Uterus (tissue), 4 donors: Measurements from ENCODE around the gene RELL1. TPM values are rescaled to one million over a fixed set of nuclear protein-coding genes. Genes with fewer than 3 reads are reported as not detected.

ENCODE experiments used
- DNase-seq, 2 donors: peaks; one replicate each; pipeline ENCODE4 v3.0.0-alpha.2; 2019 to 2020
- H3K27ac ChIP-seq, 2 donors: fragments of 200-600 bp; sonication (generic); 1 replicate in 1 of 2; 2 replicates in 1 of 2; pipeline ENCODE4 v1.5.1; 2016 to 2018
- H3K27me3 ChIP-seq, 2 donors: fragments of 200-600 bp; sonication (generic); one replicate each; pipeline ENCODE4 v1.5.1; 2018 to 2019; ENCODE audit warnings: control low read depth in 1 of 2
- H3K36me3 ChIP-seq, 2 donors: fragments of 200-600 bp; sonication (generic); one replicate each; pipeline ENCODE4 v1.5.1; 2019; ENCODE audit warnings: control low read depth in 1 of 2
- H3K4me1 ChIP-seq, 2 donors: fragments of 200-600 bp; sonication (generic); one replicate each; pipeline ENCODE4 v1.5.1; 2018 to 2019; ENCODE audit warnings: control low read depth in 1 of 2
- H3K4me3 ChIP-seq, 2 donors: fragments of 200-600 bp; sonication (generic); 1 replicate in 1 of 2; 2 replicates in 1 of 2; pipeline ENCODE4 v1.5.1; 2018 to 2019; ENCODE audit warnings: mild to moderate bottlenecking in 1 of 2
- H3K9me3 ChIP-seq, 2 donors: fragments of 200-600 bp; sonication (generic); one replicate each; pipeline ENCODE4 v1.5.1; 2019; ENCODE audit warnings: control low read depth in 1 of 2
- CTCF ChIP-seq, 4 experiments: fragments of 200-600 bp in 2 of 4; fragments of 450-650 bp in 2 of 4; sonication (generic) in 2 of 4; IDR thresholded peaks; one replicate each; pipeline ENCODE4 v1.5.1; 2016 to 2019; ENCODE audit warnings: antibody characterized with exemption in 4 of 4, mild to moderate bottlenecking in 2 of 4, moderate library complexity in 1 of 4
- POLR2A ChIP-seq, 2 donors: fragments of 450-650 bp; IDR thresholded peaks; one replicate each; pipeline ENCODE4 v1.6.1; 2016; ENCODE audit warnings: antibody characterized with exemption in 2 of 2, mild to moderate bottlenecking in 1 of 2, moderate library complexity in 1 of 2
- intact Hi-C: fragments of 100-400 bp; cut with DNase I; formaldehyde crosslinking; loops from one replicate; pipeline ENCODE4 v1.15.1; 2023; ENCODE audit warnings: low total_unique reads
- total RNA-seq, 4 donors: library from RNA; depleted of rRNA in 3 of 4; stranded (reverse); fragments of >200 nt in 3 of 4; gene quantifications; one replicate each; pipeline versions ENCODE4 v1.1.0 to v1.2.4, GENCODE V29; 2014 to 2023
- donor health status: DM: yes; HTN: yes; CAD: no.

RELL1 gene
- total RNA-seq: 10 to 100 TPM; 21.2 to 64.0 (median 44.3) TPM

GRCh38 chr4:37686373-37687193, at the start of gene RELL1:
RELL1 (minus strand) TSS chr4:37686376; CDS start chr4:37686287, 89 bp downstream.
- peak in 1 of 2 donors; percentile 9 for TF ChIP-seq POLR2A (IDR thresholded peaks at IDR 0.05)
- no peak for TF ChIP-seq CTCF (IDR thresholded peaks at IDR 0.05)
- Histone ChIP-seq H3K4me1 (peaks cover 0 to 7% of the 10 kb centered on the region in 2 donors), H3K9me3 (no peaks in the 10 kb centered on the region), H3K27ac (peak within 1 kb of the TSS; percentile 94 to 97), H3K36me3 (no peaks in the 10 kb centered on the region), H3K4me3 (peak within 1 kb of the TSS; percentile 55 to 82), H3K27me3 (no peaks in the 10 kb centered on the region)
- intact Hi-C loops: no loop called here
- DNase-seq: peak; percentile 100

GRCh38 chr4:37735578-37735977, 49.4 kb upstream of the RELL1 start:
- Histone ChIP-seq H3K9me3 (no peaks in the 10 kb centered on the region), H3K4me3 (no peak overlapping the region), H3K4me1 (no peaks in the 10 kb centered on the region), H3K27me3 (no peaks in the 10 kb centered on the region), H3K36me3 (no peaks in the 10 kb centered on the region), H3K27ac (no peak overlapping the region)
- intact Hi-C loops: no loop called here
- no peak for TF ChIP-seq CTCF (IDR thresholded peaks at IDR 0.05)
- TF ChIP-seq POLR2A (IDR thresholded peaks at IDR 0.05): no peak
- DNase-seq: no peak

GRCh38 chr4:37734989-37735388, 48.8 kb upstream of the RELL1 start:
- Histone ChIP-seq H3K36me3 (no peaks in the 10 kb centered on the region), H3K9me3 (no peaks in the 10 kb centered on the region), H3K27ac (no peak overlapping the region), H3K4me1 (no peaks in the 10 kb centered on the region), H3K4me3 (no peak overlapping the region), H3K27me3 (no peaks in the 10 kb centered on the region)
- no peak for DNase-seq
- intact Hi-C loops: no loop called here
- no peak for TF ChIP-seq CTCF (IDR thresholded peaks at IDR 0.05)
- TF ChIP-seq POLR2A (IDR thresholded peaks at IDR 0.05): no peak

- intact Hi-C loops: no loop called here
- no peaks in the 10 kb centered on the region for H3K9me3 ChIP-seq
- H3K4me1 ChIP-seq: no peaks in the 10 kb centered on the region
- H3K4me3 ChIP-seq: no peak overlapping the region
- no peak for TF ChIP-seq POLR2A (IDR thresholded peaks at IDR 0.05)
- no peak for TF ChIP-seq CTCF (IDR thresholded peaks at IDR 0.05)
- no peak for DNase-seq
- H3K27me3 ChIP-seq: no peaks in the 10 kb centered on the region
- no peaks in the 10 kb centered on the region for H3K36me3 ChIP-seq
- no peak overlapping the region for H3K27ac ChIP-seq
Observed at GRCh38 chr4:37733240-37733867, 47.2 kb upstream of the RELL1 start.

- H3K4me3 ChIP-seq: no peak overlapping the region
- H3K36me3 ChIP-seq: no peaks in the 10 kb centered on the region
- H3K9me3 ChIP-seq: no peaks in the 10 kb centered on the region
- no peak for DNase-seq
- TF ChIP-seq POLR2A (IDR thresholded peaks at IDR 0.05) (no peak), CTCF (IDR thresholded peaks at IDR 0.05) (no peak)
- H3K4me1 ChIP-seq: no peaks in the 10 kb centered on the region
- H3K27me3 ChIP-seq: no peaks in the 10 kb centered on the region
- intact Hi-C loops: no loop called here
- H3K27ac ChIP-seq: no peak overlapping the region
Observed at GRCh38 chr4:37732526-37733186, 46.5 kb upstream of the RELL1 start.
